ENCODE measurements around the gene CEP85L.
A peak's percentile ranks its signal among the peaks of the same experiment; 100 is the strongest.

GRCh38 chr6:118580585-118581419 is 70.6 kb downstream of the CEP85L start:
- TF ChIP-seq CTCF (IDR thresholded peaks at IDR 0.05) (peak; percentile 30 to 83 (median 74)), POLR2A (IDR thresholded peaks at IDR 0.05) (no peak)
